GM12865 (cell line): ENCODE results near the gene UBE2N.

Experiments used
- DNase-seq: peaks from one replicate; pipeline ENCODE4 v3.0.0; 2010; ENCODE audit warnings: low read depth
- H3K4me3 ChIP-seq: 2 replicates; pipeline ENCODE4 v1.5.1; 2011; ENCODE audit warnings: mild to moderate bottlenecking, low read depth, low read length, control low read depth
- CTCF ChIP-seq: IDR thresholded peaks from 2 replicates; pipeline ENCODE4 v1.5.1; 2011; ENCODE audit warnings: low read length, control low read depth, low read depth, inconsistent platforms; ENCODE audit not compliant: insufficient read depth; ENCODE audit errors: missing control alignments

The UBE2N gene

GRCh38 chr12:93460003-93460402 is 18.3 kb upstream of the UBE2N start:
- no peak for DNase-seq
- no peak overlapping the region for H3K4me3 ChIP-seq
- TF ChIP-seq CTCF, result no peak

GRCh38 chr12:93459097-93459496 is 17.4 kb upstream of the UBE2N start:
- no peak overlapping the region for H3K4me3 ChIP-seq
- TF ChIP-seq CTCF, result no peak

GRCh38 chr12:93456077-93456476 is 14.3 kb upstream of the UBE2N start:
- no peak for TF ChIP-seq CTCF
- no peak for DNase-seq

More at GRCh38 chr12:93459097-93459496, 17.4 kb upstream of the UBE2N start:
- no peak for DNase-seq

GRCh38 chr12:93453633-93454032 is 11.9 kb upstream of the UBE2N start:
- no peak for DNase-seq
- no peak for TF ChIP-seq CTCF
- no peak overlapping the region for H3K4me3 ChIP-seq

More at GRCh38 chr12:93456077-93456476, 14.3 kb upstream of the UBE2N start:
- no peak overlapping the region for H3K4me3 ChIP-seq

GRCh38 chr12:93451423-93452158 is 9.8 kb upstream of the UBE2N start:
- no peak overlapping the region for H3K4me3 ChIP-seq
- TF ChIP-seq CTCF, result no peak

GRCh38 chr12:93449277-93449676 is 7.5 kb upstream of the UBE2N start:
- peak; percentile 62 for DNase-seq
- no peak for TF ChIP-seq CTCF
- no peak overlapping the region for H3K4me3 ChIP-seq

More at GRCh38 chr12:93451423-93452158, 9.8 kb upstream of the UBE2N start:
- DNase-seq, result no peak

GRCh38 chr12:93448796-93449195 is 7.0 kb upstream of the UBE2N start:
- no peak overlapping the region for H3K4me3 ChIP-seq
- no peak for DNase-seq
- no peak for TF ChIP-seq CTCF
